RWPE1 (cell line): Measurements from ENCODE around the gene PIK3R2.
"Not testable (repeated sequence)": the region's sequence is repeated elsewhere in the genome, so short reads cannot be mapped to it uniquely, and the experiment has no call there.

Experiments used
- CTCF ChIA-PET: fragments of 350-600 bp; sonication (Branson Sonifier 250); formaldehyde crosslinking; extraction: SDS; loops from one replicate; lab custom pipeline; 2021; lab: Yijun Ruan, JAX
- POLR2A ChIA-PET: fragments of 400-600 bp; formaldehyde crosslinking; extraction: SDS; loops from one replicate; lab custom pipeline; 2020; ENCODE audit warnings: antibody characterized with exemption; ENCODE audit not compliant: low non-redundant PET; lab: Yijun Ruan, JAX
- DNase-seq: peaks from one replicate; pipeline ENCODE4 v3.0.0; 2012; ENCODE audit warnings: low spot score
- H3K27ac ChIP-seq: fragments of 450-650 bp; 2 replicates; pipeline ENCODE4 v1.5.1; 2017
- TF ChIP-seq, protein P1 (sequence below): fragments of 450-650 bp; conservative IDR thresholded peaks from 2 replicates; pipeline ENCODE4 v1.5.1; 2017; ENCODE audit warnings: low read depth, mild to moderate bottlenecking

PIK3R2 gene

DNA sequence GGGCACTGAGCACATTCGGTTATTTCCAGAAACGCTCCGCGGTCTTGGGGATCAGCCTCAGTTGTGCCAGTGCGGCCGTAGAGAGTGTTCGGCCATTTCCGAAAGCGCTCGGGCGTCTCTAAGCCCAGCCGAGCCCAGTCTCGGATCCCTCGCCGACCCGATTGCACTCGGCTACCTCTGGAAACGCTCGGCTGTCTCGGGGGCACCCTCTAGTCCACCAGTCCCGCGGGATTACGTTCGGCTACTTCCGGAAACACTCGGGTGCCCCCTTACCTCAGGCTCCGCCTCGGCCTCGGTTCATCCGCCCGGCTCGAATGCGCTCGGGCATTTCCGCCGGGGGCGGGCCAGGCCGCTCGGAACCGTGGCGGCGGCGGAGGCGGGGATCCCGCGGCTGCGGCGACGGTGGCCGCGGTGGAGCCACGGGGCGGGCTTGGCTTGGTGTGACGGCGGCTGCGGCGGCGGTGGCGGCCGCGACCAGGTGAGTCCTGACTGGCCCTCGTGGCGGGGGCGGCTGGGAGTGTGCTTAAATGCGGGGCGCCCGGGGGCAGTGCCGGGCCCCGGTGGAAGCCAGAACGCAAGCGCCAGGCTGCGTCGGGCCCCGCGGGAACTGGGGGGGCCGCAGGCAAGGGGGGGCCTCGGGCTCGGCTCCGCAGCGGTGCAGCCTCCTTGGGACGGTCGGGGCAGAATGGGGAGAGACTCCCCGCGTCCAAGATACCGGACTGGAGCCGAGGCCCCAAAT, at the start of gene PIK3R2:
Gene PIK3R2, plus strand, starts transcription at position 347 of the 739 bp plus-strand sequence. CDS start 2,717 bp downstream, outside the sequence.
- DNase-seq: peak; percentile 99
- H3K27ac ChIP-seq: peak within 1 kb of the TSS; percentile 99
- TF ChIP-seq, protein P1, sequence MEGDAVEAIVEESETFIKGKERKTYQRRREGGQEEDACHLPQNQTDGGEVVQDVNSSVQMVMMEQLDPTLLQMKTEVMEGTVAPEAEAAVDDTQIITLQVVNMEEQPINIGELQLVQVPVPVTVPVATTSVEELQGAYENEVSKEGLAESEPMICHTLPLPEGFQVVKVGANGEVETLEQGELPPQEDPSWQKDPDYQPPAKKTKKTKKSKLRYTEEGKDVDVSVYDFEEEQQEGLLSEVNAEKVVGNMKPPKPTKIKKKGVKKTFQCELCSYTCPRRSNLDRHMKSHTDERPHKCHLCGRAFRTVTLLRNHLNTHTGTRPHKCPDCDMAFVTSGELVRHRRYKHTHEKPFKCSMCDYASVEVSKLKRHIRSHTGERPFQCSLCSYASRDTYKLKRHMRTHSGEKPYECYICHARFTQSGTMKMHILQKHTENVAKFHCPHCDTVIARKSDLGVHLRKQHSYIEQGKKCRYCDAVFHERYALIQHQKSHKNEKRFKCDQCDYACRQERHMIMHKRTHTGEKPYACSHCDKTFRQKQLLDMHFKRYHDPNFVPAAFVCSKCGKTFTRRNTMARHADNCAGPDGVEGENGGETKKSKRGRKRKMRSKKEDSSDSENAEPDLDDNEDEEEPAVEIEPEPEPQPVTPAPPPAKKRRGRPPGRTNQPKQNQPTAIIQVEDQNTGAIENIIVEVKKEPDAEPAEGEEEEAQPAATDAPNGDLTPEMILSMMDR: peak; percentile 29; the same call in 1 of the 2 replicates
- POLR2A ChIA-PET: no interaction called here
- CTCF ChIA-PET: interaction anchor here (1.8 kb wide), 1 partner anchor 14 kb away, joined by 5 read pairs; no protein-coding TSS in a partner anchor

DNA sequence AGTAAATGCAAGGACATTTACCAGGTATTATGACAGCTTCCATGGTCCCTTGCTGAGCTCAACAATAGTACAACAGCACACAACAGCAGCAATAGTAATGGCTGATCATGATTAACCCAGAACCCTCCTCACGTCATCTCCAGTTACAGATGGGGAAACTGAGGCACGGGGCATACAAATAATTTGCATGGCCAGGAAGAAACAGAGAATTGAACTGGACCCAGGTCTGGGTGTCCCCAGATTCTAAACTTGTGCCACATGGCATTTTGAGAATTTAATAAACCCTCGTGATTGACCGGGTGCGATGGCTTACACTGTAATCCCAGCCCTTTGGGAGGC, 48.2 kb upstream of the PIK3R2 start:
- POLR2A ChIA-PET: no interaction called here
- TF ChIP-seq, protein P1: no peak
- peak overlapping the region; percentile 81 for H3K27ac ChIP-seq
- CTCF ChIA-PET: interaction anchor here (1.3 kb wide), 1 partner anchor 57 kb away, joined by 3 read pairs; no protein-coding TSS in a partner anchor
- no peak for DNase-seq

DNA sequence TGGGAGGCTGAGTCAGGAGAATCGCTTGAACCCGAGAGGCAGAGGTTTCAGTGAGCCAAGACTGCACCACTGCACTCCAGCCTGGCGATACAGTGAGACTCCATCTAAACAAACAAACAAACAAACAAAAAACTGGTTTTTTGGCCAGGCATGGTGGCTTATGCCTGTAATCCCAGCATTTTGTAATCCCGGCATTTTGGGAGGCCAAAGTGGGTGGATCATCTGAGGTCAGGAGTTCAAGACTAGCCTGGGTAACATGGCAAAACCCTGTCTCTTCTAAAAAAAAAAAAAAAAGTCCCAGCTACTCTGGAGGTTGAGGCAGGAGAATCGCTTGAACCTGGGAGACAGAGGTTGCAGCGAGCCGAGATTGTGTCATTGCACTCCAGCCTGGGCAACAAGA, 47.7 kb upstream of the PIK3R2 start:
- POLR2A ChIA-PET, H3K27ac ChIP-seq, DNase-seq, CTCF ChIA-PET: not testable (repeated sequence)

DNA sequence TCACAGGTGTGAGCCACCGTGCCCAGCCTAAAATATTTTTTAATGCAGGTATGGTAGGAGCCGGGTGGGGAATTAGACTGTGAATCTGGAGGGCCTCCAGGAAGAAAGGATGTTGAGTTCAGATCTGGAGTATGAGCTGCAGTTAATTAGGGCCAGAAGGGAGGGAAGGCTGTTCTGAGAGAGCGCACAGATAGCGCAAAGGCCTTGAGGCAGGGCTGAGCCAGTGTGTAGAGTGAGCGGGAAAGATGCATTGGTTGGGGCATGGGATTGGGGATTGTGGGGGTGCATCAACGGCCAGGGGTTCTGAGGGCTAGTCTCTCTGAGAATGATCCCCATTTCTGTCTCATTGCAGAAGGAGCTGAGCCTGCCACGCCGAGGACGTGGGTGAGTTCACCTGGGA, 45.7 kb upstream of the PIK3R2 start:
- POLR2A ChIA-PET: no interaction called here
- H3K27ac ChIP-seq: peak overlapping the region; percentile 52
- TF ChIP-seq, protein P1: no peak
- DNase-seq: no peak
- CTCF ChIA-PET: interaction anchor here (0.6 to 0.7 kb wide), 2 partner anchors 59 to 172 kb away, joined by 3 to 6 read pairs; no protein-coding TSS in a partner anchor

DNA sequence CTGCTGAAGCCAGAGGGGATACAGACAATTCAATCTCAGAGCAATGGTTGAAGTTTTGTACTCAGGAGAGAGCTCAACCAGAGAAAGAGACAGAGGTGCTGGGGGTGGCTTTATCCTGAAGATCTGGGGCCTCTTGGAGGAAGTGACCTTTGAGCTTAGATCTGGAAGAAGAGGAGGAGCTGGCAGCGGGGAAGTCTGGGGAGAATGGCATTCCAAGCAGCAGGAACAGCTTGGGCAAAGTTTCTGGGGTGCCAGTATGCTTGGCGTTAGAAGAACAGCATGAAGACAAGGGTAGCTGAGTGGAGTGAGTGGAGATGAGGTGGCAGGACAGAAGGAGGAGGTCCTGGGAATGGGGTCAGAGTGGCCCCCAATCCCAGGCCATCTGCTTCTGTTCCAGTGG, 44.1 kb upstream of the PIK3R2 start:
- DNase-seq: no peak

DNA sequence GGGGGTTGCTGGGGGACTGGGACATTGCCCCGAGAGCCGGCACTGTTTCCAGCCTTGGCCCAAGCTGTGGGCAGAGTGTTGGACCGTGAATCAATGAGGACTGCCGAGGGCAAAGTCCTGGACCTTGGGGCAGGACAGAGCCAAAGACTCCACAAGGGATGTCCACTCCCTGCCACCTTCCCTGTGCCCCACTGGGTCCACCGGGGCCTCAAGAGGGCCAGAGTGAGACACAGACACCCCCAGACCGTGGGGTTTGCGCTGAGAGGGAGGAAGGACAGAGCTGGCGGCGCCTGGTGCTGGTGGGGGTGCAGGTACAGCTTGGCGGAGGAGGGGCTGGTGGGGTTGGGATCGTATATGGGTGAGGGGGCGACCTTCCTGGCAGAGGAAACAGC, 43.6 kb upstream of the PIK3R2 start:
- no peak for DNase-seq
- ChIA-PET POLR2A (interaction anchor here (0.5 kb wide), 2 partner anchors 96 to 196 kb away, joined by 3 read pairs; no protein-coding TSS in a partner anchor), CTCF (interaction anchor here (0.5 to 2.8 kb wide), 2 partner anchors 143 to 351 kb away, joined by 3 to 11 read pairs; no protein-coding TSS in a partner anchor)
- TF ChIP-seq, protein P1: no peak
- H3K27ac ChIP-seq: peak overlapping the region; percentile 63

More for the DNA sequence above, 44.1 kb upstream of the PIK3R2 start:
- peak overlapping the region; percentile 63 for H3K27ac ChIP-seq
- ChIA-PET POLR2A (interaction anchor here (0.5 kb wide), 1 partner anchor 97 kb away, joined by 3 read pairs; no protein-coding TSS in a partner anchor), CTCF (interaction anchor here (0.5 to 0.6 kb wide), 3 partner anchors 9 to 351 kb away, joined by 3 to 5 read pairs (median 3); no protein-coding TSS in a partner anchor)
- TF ChIP-seq, protein P1: no peak
